ENCODE data around the gene C9orf57.
"Not testable (repeated sequence)": the region's sequence is repeated elsewhere in the genome, so short reads cannot be mapped to it uniquely, and the experiment has no call there.

The C9orf57 gene

GRCh38 chr9:72060513-72060912 is at the start of gene C9orf57:
C9orf57 (minus strand) TSS chr9:72060613; CDS start chr9:72059331, 1,282 bp downstream.
- DNase-seq: no peak

GRCh38 chr9:72102520-72102919 is 42.1 kb upstream of the C9orf57 start:
- DNase-seq: no peak

GRCh38 chr9:72095520-72095919 is 35.1 kb upstream of the C9orf57 start:
- DNase-seq: not testable (repeated sequence)

- no peak for DNase-seq
These were observed 32.4 kb upstream of the C9orf57 start for GRCh38 chr9:72092820-72093219.

GRCh38 chr9:72089451-72090130 is 29.2 kb upstream of the C9orf57 start:
- DNase-seq: no peak

GRCh38 chr9:72082536-72082935 is 22.1 kb upstream of the C9orf57 start:
- no peak for DNase-seq

GRCh38 chr9:72074666-72075065 is 14.3 kb upstream of the C9orf57 start:
- DNase-seq: not testable (repeated sequence)

GRCh38 chr9:72065076-72065475 is 4.7 kb upstream of the C9orf57 start:
- no peak for DNase-seq

GRCh38 chr9:72052122-72052521 is 8.3 kb downstream of the C9orf57 start:
- no peak for DNase-seq

- DNase-seq: no peak
These were observed 11.6 kb downstream of the C9orf57 start for GRCh38 chr9:72048850-72049249.

GRCh38 chr9:72046630-72047456 is 13.6 kb downstream of the C9orf57 start:
- no peak for DNase-seq

GRCh38 chr9:72044095-72044494 is 16.3 kb downstream of the C9orf57 start:
- no peak for DNase-seq

GRCh38 chr9:72043576-72043975 is 16.8 kb downstream of the C9orf57 start:
- no peak for DNase-seq

GRCh38 chr9:72042928-72043327 is 17.5 kb downstream of the C9orf57 start:
- DNase-seq: no peak

GRCh38 chr9:72041775-72042194 is 18.6 kb downstream of the C9orf57 start:
- DNase-seq: peak; percentile 39

GRCh38 chr9:72041369-72041768 is 19.0 kb downstream of the C9orf57 start:
- no peak for DNase-seq

GRCh38 chr9:72039532-72039931 is 20.9 kb downstream of the C9orf57 start:
- no peak for DNase-seq

GRCh38 chr9:72038890-72039410 is 21.5 kb downstream of the C9orf57 start:
- DNase-seq: peak; percentile 66

GRCh38 chr9:72038408-72038807 is 22.0 kb downstream of the C9orf57 start:
- DNase-seq: no peak

GRCh38 chr9:72037571-72037970 is 22.8 kb downstream of the C9orf57 start:
- no peak for DNase-seq

GRCh38 chr9:72030767-72031166 is 29.6 kb downstream of the C9orf57 start:
- DNase-seq: no peak

GRCh38 chr9:72029986-72030385 is 30.4 kb downstream of the C9orf57 start:
- no peak for DNase-seq

GRCh38 chr9:72025906-72026305 is 34.5 kb downstream of the C9orf57 start:
- DNase-seq: no peak

- DNase-seq: no peak
These were observed 36.8 kb downstream of the C9orf57 start for GRCh38 chr9:72023596-72023995.
